Ishikawa (cell line): ENCODE results near the gene GIN1.

ENCODE experiments used
- CEBPB ChIP-seq: IDR thresholded peaks from 2 replicates; pipeline ENCODE4 v1.6.1; 2012
- CREB1 ChIP-seq: IDR thresholded peaks from 2 replicates; pipeline ENCODE4 v1.6.1; 2012; ENCODE audit warnings: low read depth
- EGR1 ChIP-seq: IDR thresholded peaks from 2 replicates; pipeline ENCODE4 v1.6.1; 2012
- EP300 ChIP-seq: IDR thresholded peaks from 2 replicates; pipeline ENCODE4 v1.6.1; 2012; ENCODE audit warnings: borderline replicate concordance
- FOXM1 ChIP-seq: IDR thresholded peaks from 2 replicates; pipeline ENCODE4 v1.6.1; 2012; ENCODE audit warnings: low read depth, borderline replicate concordance
- NFIC ChIP-seq: IDR thresholded peaks from 2 replicates; pipeline ENCODE4 v1.6.1; 2012
- RAD21 ChIP-seq: IDR thresholded peaks from 2 replicates; pipeline ENCODE4 v1.6.1; 2012; ENCODE audit warnings: low read depth
- REST ChIP-seq: IDR thresholded peaks from 2 replicates; pipeline ENCODE4 v1.6.1; 2012; ENCODE audit warnings: low read depth, mild to moderate bottlenecking
- TAF1 ChIP-seq: IDR thresholded peaks from 2 replicates; pipeline ENCODE4 v1.6.1; 2012; ENCODE audit warnings: low read depth, mild to moderate bottlenecking
- TCF12 ChIP-seq: IDR thresholded peaks from 2 replicates; pipeline ENCODE4 v1.6.1; 2012; ENCODE audit warnings: low read depth
- TEAD4 ChIP-seq: IDR thresholded peaks from 2 replicates; pipeline ENCODE4 v1.6.1; 2012
- USF1 ChIP-seq: IDR thresholded peaks from 2 replicates; pipeline ENCODE4 v1.6.1; 2012
- YY1 ChIP-seq: IDR thresholded peaks from 2 replicates; pipeline ENCODE4 v1.6.1; 2012; ENCODE audit warnings: low read depth
- ZBTB7A ChIP-seq: IDR thresholded peaks from 2 replicates; pipeline ENCODE4 v1.6.1; 2012; ENCODE audit warnings: low read depth
- TF ChIP-seq, protein P1 (sequence below): IDR thresholded peaks from 2 replicates; pipeline ENCODE4 v1.6.1; 2012

GIN1 gene

GRCh38 chr5:103109277-103109676 is 10.7 kb downstream of the GIN1 start:
- TF ChIP-seq ZBTB7A (no peak), TCF12 (no peak), USF1 (no peak), EP300 (no peak), RAD21 (no peak), FOXM1 (no peak), NFIC (no peak), EGR1 (no peak), REST (no peak), CEBPB (no peak), TAF1 (no peak), YY1 (no peak), CREB1 (no peak), TEAD4 (no peak)
- TF ChIP-seq, protein P1, sequence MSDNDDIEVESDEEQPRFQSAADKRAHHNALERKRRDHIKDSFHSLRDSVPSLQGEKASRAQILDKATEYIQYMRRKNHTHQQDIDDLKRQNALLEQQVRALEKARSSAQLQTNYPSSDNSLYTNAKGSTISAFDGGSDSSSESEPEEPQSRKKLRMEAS, result no peak

DNA sequence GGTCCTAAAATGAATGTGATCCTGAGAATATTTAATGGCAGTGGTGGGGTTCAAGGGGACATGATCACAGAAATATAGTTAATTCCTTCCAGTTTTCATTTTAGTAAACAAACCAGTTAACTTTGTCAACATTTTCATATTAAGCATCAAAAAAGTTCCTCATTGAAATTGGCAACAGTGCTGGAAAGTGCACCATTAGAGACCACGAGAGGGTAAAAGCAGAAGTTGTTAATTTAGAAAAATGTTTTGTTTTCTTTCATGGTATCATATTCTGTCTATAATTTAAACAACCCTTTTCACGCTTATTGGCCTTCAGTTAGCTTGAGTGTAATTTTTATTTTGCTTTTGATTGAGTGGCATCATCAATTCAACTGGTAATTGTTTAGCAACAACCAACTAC is 11.9 kb downstream of the GIN1 start:
- TF ChIP-seq CEBPB, result no peak
- TF ChIP-seq CREB1, result no peak

GRCh38 chr5:103102234-103102633 is 17.7 kb downstream of the GIN1 start:
- TF ChIP-seq USF1 (no peak), RAD21 (no peak), FOXM1 (no peak), YY1 (no peak)

DNA sequence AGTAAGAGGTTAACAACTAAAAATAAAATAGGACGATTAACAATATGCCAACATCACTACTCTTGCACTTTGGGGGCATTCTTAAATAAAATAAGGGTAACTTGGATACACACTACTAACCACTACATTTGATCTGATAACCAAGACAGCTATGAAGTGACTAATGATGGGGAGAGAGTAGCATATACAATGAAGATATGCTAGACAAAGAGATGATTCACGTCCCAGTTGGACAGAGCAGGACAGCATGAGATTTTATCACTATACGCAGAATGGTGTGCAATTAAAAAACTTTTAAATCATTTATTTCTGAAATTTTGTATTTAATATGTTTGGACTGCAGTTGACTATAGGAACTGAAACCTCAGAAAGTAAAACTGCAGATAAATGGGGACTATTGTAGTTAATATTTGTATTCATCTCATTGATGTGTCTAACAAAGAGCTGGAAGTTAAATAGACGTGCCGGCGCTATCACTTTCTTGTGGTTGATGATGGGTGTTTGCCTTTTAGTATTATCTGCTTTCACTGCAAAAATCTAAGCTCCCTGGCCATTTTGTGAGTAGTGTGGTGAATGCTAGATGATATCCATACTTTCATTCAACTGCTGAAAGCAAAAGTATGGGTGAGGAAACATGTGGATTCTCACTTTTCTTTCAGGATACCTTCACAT is 18.7 kb downstream of the GIN1 start:
- TF ChIP-seq EGR1, result no peak
- TF ChIP-seq NFIC, result no peak
- TF ChIP-seq ZBTB7A, result no peak
- TF ChIP-seq REST, result no peak
- no peak for TF ChIP-seq CREB1
- TF ChIP-seq CEBPB, result no peak
- TF ChIP-seq TCF12, result no peak
- no peak for TF ChIP-seq RAD21
- TF ChIP-seq EP300, result no peak

DNA sequence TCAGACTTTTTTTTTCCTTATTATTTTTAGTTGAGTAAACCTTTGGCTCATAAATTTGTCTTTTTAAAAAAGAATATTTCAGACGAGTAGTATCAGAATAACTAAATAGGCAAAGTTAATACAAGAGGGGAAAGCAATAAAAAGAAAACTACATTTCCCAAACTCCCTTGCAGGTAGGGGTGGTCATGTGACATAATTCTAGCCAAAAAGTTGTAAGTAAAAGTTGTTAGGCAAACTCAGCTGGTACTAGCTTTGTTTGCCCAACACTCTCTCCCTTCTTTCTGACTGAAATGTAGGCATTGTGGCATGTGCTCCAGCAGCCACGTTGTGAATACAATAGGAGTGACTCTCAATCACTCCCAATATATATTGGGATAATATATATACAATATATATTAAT is 20.9 kb downstream of the GIN1 start:
- TF ChIP-seq YY1, result no peak
- peak; percentile 92 for TF ChIP-seq USF1
- TF ChIP-seq EGR1, result no peak
- TF ChIP-seq NFIC, result no peak
- TF ChIP-seq TCF12, result no peak

- TF ChIP-seq CEBPB, result no peak
- TF ChIP-seq USF1, result no peak
- TF ChIP-seq, protein P1, result no peak
- TF ChIP-seq TEAD4, result no peak
- TF ChIP-seq TAF1, result no peak
- TF ChIP-seq EGR1, result no peak
- no peak for TF ChIP-seq EP300
Observed at GRCh38 chr5:103094737-103095136, 25.2 kb downstream of the GIN1 start.
